ENCODE data around the gene PDE1C.

PDE1C gene

GRCh38 chr7:31925753-31926454 is 144.3 kb downstream of the PDE1C start:
- Histone ChIP-seq H2AFZ (ENCODE audit: low read length, unreplicated experiment) (no peak overlapping the region), H3K27ac (ENCODE audit: low read depth, low read length) (no peak overlapping the region), H3K4me1 (ENCODE audit: control insufficient read depth, insufficient read depth, low read length, unreplicated experiment) (no peaks in the 10 kb centered on the region), H3K79me2 (ENCODE audit: control insufficient read depth, insufficient read depth, low read length, unreplicated experiment) (no peaks in the 10 kb centered on the region), H3K36me3 (ENCODE audit: insufficient read depth, low read length) (no peaks in the 10 kb centered on the region), H3K4me3 (ENCODE audit: low read depth, low read length) (no peak overlapping the region), H3K27me3 (ENCODE audit: insufficient read depth, low read length) (no peaks in the 10 kb centered on the region)

GRCh38 chr7:31924251-31924650 is 146.0 kb downstream of the PDE1C start:
- Histone ChIP-seq H3K27ac (ENCODE audit: low read depth, low read length) (no peak overlapping the region), H2AFZ (ENCODE audit: low read length, unreplicated experiment) (no peak overlapping the region), H3K36me3 (ENCODE audit: insufficient read depth, low read length) (no peaks in the 10 kb centered on the region), H3K79me2 (ENCODE audit: control insufficient read depth, insufficient read depth, low read length, unreplicated experiment) (no peaks in the 10 kb centered on the region), H3K27me3 (ENCODE audit: insufficient read depth, low read length) (no peaks in the 10 kb centered on the region), H3K4me3 (ENCODE audit: low read depth, low read length) (no peak overlapping the region), H3K4me1 (ENCODE audit: control insufficient read depth, insufficient read depth, low read length, unreplicated experiment) (no peaks in the 10 kb centered on the region)

- Histone ChIP-seq H3K27me3 (ENCODE audit: insufficient read depth, low read length) (no peaks in the 10 kb centered on the region), H3K27ac (ENCODE audit: low read depth, low read length) (no peak overlapping the region), H3K4me1 (ENCODE audit: control insufficient read depth, insufficient read depth, low read length, unreplicated experiment) (no peaks in the 10 kb centered on the region), H3K79me2 (ENCODE audit: control insufficient read depth, insufficient read depth, low read length, unreplicated experiment) (no peaks in the 10 kb centered on the region), H3K4me3 (ENCODE audit: low read depth, low read length) (no peak overlapping the region), H2AFZ (ENCODE audit: low read length, unreplicated experiment) (no peak overlapping the region), H3K36me3 (ENCODE audit: insufficient read depth, low read length) (no peaks in the 10 kb centered on the region)
Measured at GRCh38 chr7:31922848-31923247, 147.4 kb downstream of the PDE1C start.

- Histone ChIP-seq H3K36me3 (ENCODE audit: insufficient read depth, low read length) (no peaks in the 10 kb centered on the region), H2AFZ (ENCODE audit: low read length, unreplicated experiment) (no peak overlapping the region), H3K4me3 (ENCODE audit: low read depth, low read length) (no peak overlapping the region), H3K4me1 (ENCODE audit: control insufficient read depth, insufficient read depth, low read length, unreplicated experiment) (no peaks in the 10 kb centered on the region), H3K79me2 (ENCODE audit: control insufficient read depth, insufficient read depth, low read length, unreplicated experiment) (no peaks in the 10 kb centered on the region), H3K27ac (ENCODE audit: low read depth, low read length) (no peak overlapping the region), H3K27me3 (ENCODE audit: insufficient read depth, low read length) (no peaks in the 10 kb centered on the region)
Measured at GRCh38 chr7:31921047-31921446, 149.2 kb downstream of the PDE1C start.

GRCh38 chr7:31919678-31920369 is 150.4 kb downstream of the PDE1C start:
- Histone ChIP-seq H2AFZ (ENCODE audit: low read length, unreplicated experiment) (no peak overlapping the region), H3K27ac (ENCODE audit: low read depth, low read length) (no peak overlapping the region), H3K4me1 (ENCODE audit: control insufficient read depth, insufficient read depth, low read length, unreplicated experiment) (no peaks in the 10 kb centered on the region), H3K36me3 (ENCODE audit: insufficient read depth, low read length) (no peaks in the 10 kb centered on the region), H3K27me3 (ENCODE audit: insufficient read depth, low read length) (no peaks in the 10 kb centered on the region), H3K4me3 (ENCODE audit: low read depth, low read length) (no peak overlapping the region), H3K79me2 (ENCODE audit: control insufficient read depth, insufficient read depth, low read length, unreplicated experiment) (no peaks in the 10 kb centered on the region)

GRCh38 chr7:31918706-31919393 is 151.4 kb downstream of the PDE1C start:
- Histone ChIP-seq H3K4me1 (ENCODE audit: control insufficient read depth, insufficient read depth, low read length, unreplicated experiment) (no peaks in the 10 kb centered on the region), H3K27ac (ENCODE audit: low read depth, low read length) (no peak overlapping the region), H2AFZ (ENCODE audit: low read length, unreplicated experiment) (no peak overlapping the region), H3K4me3 (ENCODE audit: low read depth, low read length) (no peak overlapping the region), H3K79me2 (ENCODE audit: control insufficient read depth, insufficient read depth, low read length, unreplicated experiment) (no peaks in the 10 kb centered on the region), H3K27me3 (ENCODE audit: insufficient read depth, low read length) (no peaks in the 10 kb centered on the region), H3K36me3 (ENCODE audit: insufficient read depth, low read length) (no peaks in the 10 kb centered on the region)

- no peak overlapping the region for H2AFZ ChIP-seq (ENCODE audit: low read length, unreplicated experiment)
- no peaks in the 10 kb centered on the region for H3K4me1 ChIP-seq (ENCODE audit: control insufficient read depth, insufficient read depth, low read length, unreplicated experiment)
- no peak overlapping the region for H3K4me3 ChIP-seq (ENCODE audit: low read depth, low read length)
- no peaks in the 10 kb centered on the region for H3K36me3 ChIP-seq (ENCODE audit: insufficient read depth, low read length)
- H3K27me3 ChIP-seq (ENCODE audit: insufficient read depth, low read length): no peaks in the 10 kb centered on the region
- H3K79me2 ChIP-seq (ENCODE audit: control insufficient read depth, insufficient read depth, low read length, unreplicated experiment): no peaks in the 10 kb centered on the region
- H3K27ac ChIP-seq (ENCODE audit: low read depth, low read length): no peak overlapping the region
Measured at GRCh38 chr7:31917256-31917655, 153.0 kb downstream of the PDE1C start.

- Histone ChIP-seq H3K4me1 (ENCODE audit: control insufficient read depth, insufficient read depth, low read length, unreplicated experiment) (no peaks in the 10 kb centered on the region), H3K36me3 (ENCODE audit: insufficient read depth, low read length) (no peaks in the 10 kb centered on the region), H3K27me3 (ENCODE audit: insufficient read depth, low read length) (no peaks in the 10 kb centered on the region), H3K27ac (ENCODE audit: low read depth, low read length) (no peak overlapping the region), H2AFZ (ENCODE audit: low read length, unreplicated experiment) (no peak overlapping the region), H3K4me3 (ENCODE audit: low read depth, low read length) (no peak overlapping the region), H3K79me2 (ENCODE audit: control insufficient read depth, insufficient read depth, low read length, unreplicated experiment) (no peaks in the 10 kb centered on the region)
Measured at GRCh38 chr7:31910191-31910590, 160.0 kb downstream of the PDE1C start.

- H3K36me3 ChIP-seq (ENCODE audit: insufficient read depth, low read length): no peaks in the 10 kb centered on the region
- no peak overlapping the region for H3K4me3 ChIP-seq (ENCODE audit: low read depth, low read length)
- no peak overlapping the region for H3K27ac ChIP-seq (ENCODE audit: low read depth, low read length)
- H3K4me1 ChIP-seq (ENCODE audit: control insufficient read depth, insufficient read depth, low read length, unreplicated experiment): no peaks in the 10 kb centered on the region
- H3K27me3 ChIP-seq (ENCODE audit: insufficient read depth, low read length): no peaks in the 10 kb centered on the region
- no peaks in the 10 kb centered on the region for H3K79me2 ChIP-seq (ENCODE audit: control insufficient read depth, insufficient read depth, low read length, unreplicated experiment)
- H2AFZ ChIP-seq (ENCODE audit: low read length, unreplicated experiment): no peak overlapping the region
Measured at GRCh38 chr7:31906479-31907171, 163.6 kb downstream of the PDE1C start.

- Histone ChIP-seq H3K27me3 (ENCODE audit: insufficient read depth, low read length) (no peaks in the 10 kb centered on the region), H3K4me1 (ENCODE audit: control insufficient read depth, insufficient read depth, low read length, unreplicated experiment) (no peaks in the 10 kb centered on the region), H3K36me3 (ENCODE audit: insufficient read depth, low read length) (no peaks in the 10 kb centered on the region), H2AFZ (ENCODE audit: low read length, unreplicated experiment) (no peak overlapping the region), H3K79me2 (ENCODE audit: control insufficient read depth, insufficient read depth, low read length, unreplicated experiment) (no peaks in the 10 kb centered on the region), H3K4me3 (ENCODE audit: low read depth, low read length) (no peak overlapping the region), H3K27ac (ENCODE audit: low read depth, low read length) (no peak overlapping the region)
Measured at GRCh38 chr7:31903962-31904361, 166.2 kb downstream of the PDE1C start.
